ENCODE measurements around the gene DEF6. TPM values are rescaled to one million over a fixed set of nuclear protein-coding genes. Genes with fewer than 3 reads are reported as not detected.
A peak's percentile ranks its signal among the peaks of the same experiment; 100 is the strongest.

DEF6 gene
- 1 to 10 TPM; 5.5 to 6.0 TPM for total RNA-seq
- long read RNA-seq, donor 1, partial matches to known transcripts: 0 of 3 reads
- long read RNA-seq, donor 1, other reads (novel, unspliced or antisense): 2 of 3 reads
- long read RNA-seq, donor 2, transcript DEF6-201 (11 exons, 2,262 nt): major isoform, 11 of 12 reads
- long read RNA-seq, donor 2, partial matches to known transcripts: 0 of 12 reads
- long read RNA-seq, donor 2, other reads (novel, unspliced or antisense): 1 of 12 reads

GRCh38 chr6:35297601-35298481 is at the start of gene DEF6:
TSS of gene DEF6 (plus strand) at chr6:35297818. CDS start at chr6:35297857, 39 bp downstream.
- intact Hi-C loops (cut with DNase I): loop anchor here in 1 of 2 donors (1.0 kb wide), 1 partner anchor 138 kb away; no protein-coding TSS in a partner anchor
- DNase-seq (ENCODE audit: low spot score): peak; percentile 94

- intact Hi-C loops (cut with DNase I): no loop called here
- DNase-seq (ENCODE audit: low spot score): no peak
Observed at GRCh38 chr6:35248300-35248699, 49.3 kb upstream of the DEF6 start.

GRCh38 chr6:35248965-35249364 is 48.7 kb upstream of the DEF6 start:
- DNase-seq (ENCODE audit: low spot score): no peak
- intact Hi-C loops (cut with DNase I): no loop called here

- DNase-seq (ENCODE audit: low spot score): no peak
- intact Hi-C loops (cut with DNase I): no loop called here
Observed at GRCh38 chr6:35251949-35252348, 45.7 kb upstream of the DEF6 start.

- intact Hi-C loops (cut with DNase I): no loop called here
- peak; percentile 5 for DNase-seq (ENCODE audit: low spot score)
Observed at GRCh38 chr6:35253249-35253648, 44.4 kb upstream of the DEF6 start.

- intact Hi-C loops (cut with DNase I): no loop called here
- DNase-seq (ENCODE audit: low spot score): no peak
Observed at GRCh38 chr6:35258336-35258735, 39.3 kb upstream of the DEF6 start.

- intact Hi-C loops (cut with DNase I): no loop called here
- DNase-seq (ENCODE audit: low spot score): no peak
Observed at GRCh38 chr6:35258858-35259193, 38.8 kb upstream of the DEF6 start.

GRCh38 chr6:35259194-35259947 is 38.2 kb upstream of the DEF6 start, which contains the start of gene ZNF76:
TSS of gene ZNF76 (plus strand) at chr6:35259735. CDS start at chr6:35281152, 21,417 bp downstream.
- intact Hi-C loops (cut with DNase I): no loop called here
- peak; percentile 99 for DNase-seq (ENCODE audit: low spot score)

GRCh38 chr6:35259948-35260590 is 37.5 kb upstream of the DEF6 start:
- intact Hi-C loops (cut with DNase I): no loop called here

GRCh38 chr6:35260591-35261570 is 36.7 kb upstream of the DEF6 start:
- DNase-seq (ENCODE audit: low spot score): no peak
- intact Hi-C loops (cut with DNase I): no loop called here

More at GRCh38 chr6:35259948-35260590, 37.5 kb upstream of the DEF6 start:
- peak; percentile 90 for DNase-seq (ENCODE audit: low spot score)

GRCh38 chr6:35262596-35262995 is 35.0 kb upstream of the DEF6 start:
- intact Hi-C loops (cut with DNase I): no loop called here

GRCh38 chr6:35264550-35265274 is 32.9 kb upstream of the DEF6 start:
- intact Hi-C loops (cut with DNase I): no loop called here
- DNase-seq (ENCODE audit: low spot score): no peak

More at GRCh38 chr6:35262596-35262995, 35.0 kb upstream of the DEF6 start:
- no peak for DNase-seq (ENCODE audit: low spot score)

GRCh38 chr6:35265523-35265922 is 32.1 kb upstream of the DEF6 start:
- no peak for DNase-seq (ENCODE audit: low spot score)
- intact Hi-C loops (cut with DNase I): no loop called here

- DNase-seq (ENCODE audit: low spot score): no peak
- intact Hi-C loops (cut with DNase I): no loop called here
Observed at GRCh38 chr6:35267446-35267845, 30.2 kb upstream of the DEF6 start.

GRCh38 chr6:35267897-35268296 is 29.7 kb upstream of the DEF6 start:
- no peak for DNase-seq (ENCODE audit: low spot score)
- intact Hi-C loops (cut with DNase I): no loop called here

GRCh38 chr6:35272005-35272404 is 25.6 kb upstream of the DEF6 start:
- intact Hi-C loops (cut with DNase I): no loop called here
- no peak for DNase-seq (ENCODE audit: low spot score)

- no peak for DNase-seq (ENCODE audit: low spot score)
- intact Hi-C loops (cut with DNase I): no loop called here
Observed at GRCh38 chr6:35273822-35274559, 23.6 kb upstream of the DEF6 start.

Data from posterior vena cava (tissue), 2 donors.